ENCODE measurements around the gene OR6X1. TPM values are rescaled to one million over a fixed set of nuclear protein-coding genes. Genes with fewer than 3 reads are reported as not detected.

Gene OR6X1
- polyA plus RNA-seq, 1 experiment: not detected

DNA sequence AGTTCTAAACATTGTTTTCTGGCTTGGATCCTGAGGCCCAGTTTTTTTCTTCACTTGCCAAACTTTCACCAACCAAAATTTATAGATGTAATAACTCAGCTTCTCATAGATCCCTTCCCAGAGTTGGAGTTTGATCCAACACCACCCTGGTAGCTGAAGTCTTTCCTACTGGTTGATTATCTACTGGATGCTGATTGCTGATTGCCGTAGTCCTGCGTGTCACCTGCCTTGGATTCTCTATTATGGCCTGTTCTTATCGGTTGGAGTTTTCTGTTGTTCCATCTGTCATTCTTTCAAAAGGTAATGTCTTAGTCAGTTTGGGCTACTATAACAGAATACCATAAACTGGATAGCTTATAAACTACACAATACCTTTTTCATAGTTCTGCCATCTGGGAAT, 17.3 kb upstream of the OR6X1 start:
- H3K4me3 ChIP-seq (ENCODE audit: low read depth, low read length): no peak overlapping the region
- POLR2A ChIA-PET: no interaction called here
- TF ChIP-seq, protein P1, sequence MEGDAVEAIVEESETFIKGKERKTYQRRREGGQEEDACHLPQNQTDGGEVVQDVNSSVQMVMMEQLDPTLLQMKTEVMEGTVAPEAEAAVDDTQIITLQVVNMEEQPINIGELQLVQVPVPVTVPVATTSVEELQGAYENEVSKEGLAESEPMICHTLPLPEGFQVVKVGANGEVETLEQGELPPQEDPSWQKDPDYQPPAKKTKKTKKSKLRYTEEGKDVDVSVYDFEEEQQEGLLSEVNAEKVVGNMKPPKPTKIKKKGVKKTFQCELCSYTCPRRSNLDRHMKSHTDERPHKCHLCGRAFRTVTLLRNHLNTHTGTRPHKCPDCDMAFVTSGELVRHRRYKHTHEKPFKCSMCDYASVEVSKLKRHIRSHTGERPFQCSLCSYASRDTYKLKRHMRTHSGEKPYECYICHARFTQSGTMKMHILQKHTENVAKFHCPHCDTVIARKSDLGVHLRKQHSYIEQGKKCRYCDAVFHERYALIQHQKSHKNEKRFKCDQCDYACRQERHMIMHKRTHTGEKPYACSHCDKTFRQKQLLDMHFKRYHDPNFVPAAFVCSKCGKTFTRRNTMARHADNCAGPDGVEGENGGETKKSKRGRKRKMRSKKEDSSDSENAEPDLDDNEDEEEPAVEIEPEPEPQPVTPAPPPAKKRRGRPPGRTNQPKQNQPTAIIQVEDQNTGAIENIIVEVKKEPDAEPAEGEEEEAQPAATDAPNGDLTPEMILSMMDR (IDR thresholded peaks at IDR 0.05; ENCODE audit: insufficient read depth, low read depth, low read length): no peak
- H3K27me3 ChIP-seq (ENCODE audit: control insufficient read depth, insufficient read depth, low read length): no peaks in the 10 kb centered on the region
- no peak for DNase-seq (ENCODE audit: low read depth)
- H3K36me3 ChIP-seq (ENCODE audit: control insufficient read depth, insufficient read depth, low read length): no peaks in the 10 kb centered on the region
- CTCF ChIA-PET: interaction anchor here (1.2 kb wide), 1 partner anchor 11 kb away, joined by 3 read pairs; no protein-coding TSS in a partner anchor

DNA sequence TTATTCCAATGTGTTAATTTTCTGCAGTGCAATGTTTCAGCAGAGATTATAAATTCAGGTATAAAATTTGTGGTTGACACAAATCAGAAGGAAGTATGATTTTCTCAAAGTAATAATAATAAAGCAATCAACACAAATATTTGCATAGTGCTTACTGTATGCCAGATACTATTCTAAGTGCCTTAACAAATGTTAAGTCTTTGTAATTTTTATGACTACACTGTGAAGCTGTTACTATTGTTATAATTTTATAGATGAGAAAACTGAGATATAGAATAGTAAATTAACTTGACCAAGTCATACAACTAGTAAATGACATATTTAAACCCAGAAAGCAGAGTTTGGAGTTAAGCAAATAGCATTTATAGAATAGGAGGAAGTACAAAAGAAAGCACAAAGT, 16.4 kb upstream of the OR6X1 start:
- DNase-seq (ENCODE audit: low read depth): no peak
- no peaks in the 10 kb centered on the region for H3K27me3 ChIP-seq (ENCODE audit: control insufficient read depth, insufficient read depth, low read length)
- ChIA-PET CTCF (no interaction called here), POLR2A (no interaction called here)
- H3K36me3 ChIP-seq (ENCODE audit: control insufficient read depth, insufficient read depth, low read length): no peaks in the 10 kb centered on the region
- TF ChIP-seq, protein P1 (IDR thresholded peaks at IDR 0.05; ENCODE audit: insufficient read depth, low read depth, low read length): no peak
- no peak overlapping the region for H3K4me3 ChIP-seq (ENCODE audit: low read depth, low read length)

DNA sequence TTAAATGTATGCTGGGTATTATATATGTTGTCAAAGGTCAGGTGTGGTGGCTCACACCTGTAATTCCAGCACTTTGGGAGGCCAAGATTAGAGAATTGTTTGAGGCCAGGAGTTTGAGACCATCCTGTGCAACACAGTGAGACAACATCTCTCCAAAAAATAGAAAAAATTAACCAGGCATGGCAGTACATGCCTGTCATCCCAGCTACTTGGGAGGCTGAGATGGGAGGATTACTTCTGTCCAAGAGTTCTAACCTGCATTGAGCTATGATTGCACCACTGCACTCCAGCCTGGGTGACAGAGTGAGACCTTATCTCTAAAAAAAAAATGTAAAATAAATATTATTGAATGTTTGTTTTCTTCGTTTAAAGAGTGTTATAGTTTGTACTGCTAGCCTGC, 11.3 kb upstream of the OR6X1 start:
- no peaks in the 10 kb centered on the region for H3K27me3 ChIP-seq (ENCODE audit: control insufficient read depth, insufficient read depth, low read length)
- H3K36me3 ChIP-seq (ENCODE audit: control insufficient read depth, insufficient read depth, low read length): no peaks in the 10 kb centered on the region
- DNase-seq (ENCODE audit: low read depth): no peak
- CTCF ChIA-PET: no interaction called here
- TF ChIP-seq, protein P1 (IDR thresholded peaks at IDR 0.05; ENCODE audit: insufficient read depth, low read depth, low read length): no peak
- POLR2A ChIA-PET: no interaction called here
- H3K4me3 ChIP-seq (ENCODE audit: low read depth, low read length): no peak overlapping the region

DNA sequence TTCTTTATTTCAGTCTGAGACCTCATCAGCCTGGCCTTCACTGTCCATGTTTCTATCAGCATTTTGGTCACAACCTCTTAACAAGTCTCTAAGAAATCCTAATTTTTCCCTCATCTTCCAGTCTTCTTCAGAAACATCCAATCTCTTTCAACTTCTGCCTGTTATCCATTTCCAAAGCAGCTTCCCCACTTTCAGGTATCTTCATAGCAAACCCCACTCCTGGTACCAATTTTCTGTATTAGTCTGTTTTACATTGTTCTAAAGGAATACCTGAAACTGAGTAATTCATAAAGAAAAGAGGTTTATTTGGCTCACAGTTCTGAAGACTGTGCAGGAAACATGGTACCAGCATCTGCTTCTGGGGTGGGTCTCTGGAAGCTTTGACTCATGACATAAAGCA, 8.1 kb upstream of the OR6X1 start:
- ChIA-PET POLR2A (no interaction called here), CTCF (no interaction called here)

DNA sequence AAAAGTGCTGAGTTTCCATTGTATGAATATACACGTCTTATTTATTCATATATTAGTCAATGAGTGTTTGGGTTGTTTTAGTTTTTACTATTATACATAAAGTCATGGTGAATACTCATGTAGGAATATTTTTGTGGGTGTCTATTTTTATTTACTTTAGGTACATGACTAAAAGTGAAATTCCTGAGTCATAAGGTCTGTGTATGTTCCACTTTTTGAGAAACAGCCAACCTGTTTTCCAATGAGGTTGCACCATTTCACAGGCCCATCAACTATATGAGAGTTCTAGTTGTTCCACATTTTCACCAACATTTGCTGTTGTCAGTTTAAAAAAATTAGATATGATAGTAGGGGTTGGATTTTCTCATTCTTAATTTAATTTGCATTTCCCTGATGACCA, 6.6 kb upstream of the OR6X1 start:
- no peak overlapping the region for H3K4me3 ChIP-seq (ENCODE audit: low read depth, low read length)
- POLR2A ChIA-PET: no interaction called here
- TF ChIP-seq, protein P1 (IDR thresholded peaks at IDR 0.05; ENCODE audit: insufficient read depth, low read depth, low read length): no peak
- CTCF ChIA-PET: no interaction called here
- no peaks in the 10 kb centered on the region for H3K27me3 ChIP-seq (ENCODE audit: control insufficient read depth, insufficient read depth, low read length)
- no peaks in the 10 kb centered on the region for H3K36me3 ChIP-seq (ENCODE audit: control insufficient read depth, insufficient read depth, low read length)
- DNase-seq (ENCODE audit: low read depth): no peak

More for the DNA sequence above, 8.1 kb upstream of the OR6X1 start:
- TF ChIP-seq, protein P1 (IDR thresholded peaks at IDR 0.05; ENCODE audit: insufficient read depth, low read depth, low read length): no peak
- DNase-seq (ENCODE audit: low read depth): no peak
- Histone ChIP-seq H3K4me3 (ENCODE audit: low read depth, low read length) (no peak overlapping the region), H3K27me3 (ENCODE audit: control insufficient read depth, insufficient read depth, low read length) (no peaks in the 10 kb centered on the region), H3K36me3 (ENCODE audit: control insufficient read depth, insufficient read depth, low read length) (no peaks in the 10 kb centered on the region)

Measured in BJ (cell line).